ENCODE data around the gene YLPM1.
A peak's percentile ranks its signal among the peaks of the same experiment; 100 is the strongest.

The YLPM1 gene

GRCh38 chr14:74841230-74842207, 78.4 kb downstream of the YLPM1 start:
- DNase-seq, result no peak

- DNase-seq, result no peak
Measured at GRCh38 chr14:74843653-74844052, 80.5 kb downstream of the YLPM1 start.

GRCh38 chr14:74846168-74846567, 83.1 kb downstream of the YLPM1 start:
- DNase-seq, result no peak

- DNase-seq, result no peak
Measured at GRCh38 chr14:74846968-74847665, 84.0 kb downstream of the YLPM1 start.

GRCh38 chr14:74848768-74849167, 85.7 kb downstream of the YLPM1 start:
- DNase-seq, result no peak

GRCh38 chr14:74852922-74853530, 89.9 kb downstream of the YLPM1 start:
- DNase-seq, result no peak

- DNase-seq, result no peak
Measured at GRCh38 chr14:74853581-74853980, 90.5 kb downstream of the YLPM1 start.

- DNase-seq, result no peak
Measured at GRCh38 chr14:74855021-74855420, 91.9 kb downstream of the YLPM1 start.

GRCh38 chr14:74855945-74856344, 92.8 kb downstream of the YLPM1 start:
- DNase-seq, result no peak

- DNase-seq, result no peak
Measured at GRCh38 chr14:74856366-74856765, 93.2 kb downstream of the YLPM1 start.

GRCh38 chr14:74858022-74858421, 94.9 kb downstream of the YLPM1 start:
- no peak for DNase-seq

GRCh38 chr14:74859757-74860552, 96.8 kb downstream of the YLPM1 start:
- no peak for DNase-seq

- peak; percentile 86 for DNase-seq
Measured at GRCh38 chr14:74860899-74861733, 98.0 kb downstream of the YLPM1 start.

GRCh38 chr14:74861734-74862090, 98.6 kb downstream of the YLPM1 start:
- DNase-seq, result no peak

- DNase-seq, result no peak
Measured at GRCh38 chr14:74863274-74863673, 100.2 kb downstream of the YLPM1 start.

- DNase-seq, result no peak
Measured at GRCh38 chr14:74864198-74864597, 101.1 kb downstream of the YLPM1 start.

GRCh38 chr14:74865156-74865555, 102.0 kb downstream of the YLPM1 start:
- DNase-seq, result no peak

GRCh38 chr14:74866708-74867389, 103.7 kb downstream of the YLPM1 start:
- no peak for DNase-seq

- no peak for DNase-seq
Measured at GRCh38 chr14:74867673-74868072, 104.6 kb downstream of the YLPM1 start.

- no peak for DNase-seq
Measured at GRCh38 chr14:74868739-74869138, 105.6 kb downstream of the YLPM1 start.

GRCh38 chr14:74871819-74872218, 108.7 kb downstream of the YLPM1 start:
- DNase-seq, result no peak
